Panc1 (cell line): Measurements from ENCODE around the gene ETF1. TPM values are rescaled to one million over a fixed set of nuclear protein-coding genes. Genes with fewer than 3 reads are reported as not detected.

Experiments used
- ATAC-seq: fragments of 200-7000 bp; cut with Tn5 transposase; 2 replicates; pipeline ENCODE4 v1.9.1; 2020; ENCODE audit warnings: mild to moderate bottlenecking, moderate library complexity
- BruUV-seq: library from RNA; stranded (reverse); fragments of 400-500 nt; replicated peaks from 2 replicates; lab custom pipeline; 2021; lab: Mats Ljungman, UMichigan
- CTCF ChIA-PET: fragments of 300-600 bp; sonication (Branson Sonifier 250); formaldehyde crosslinking; loops from one replicate; lab custom pipeline; 2022; ENCODE audit warnings: antibody characterized with exemption; lab: Charles Lee
- POLR2A ChIA-PET: fragments of 300-600 bp; sonication (Branson Sonifier 250); formaldehyde crosslinking; loops from one replicate; lab custom pipeline; 2022; ENCODE audit warnings: antibody characterized with exemption; lab: Charles Lee
- DNase-seq: peaks from one replicate; pipeline ENCODE4 v3.0.0-alpha.2; 2010; ENCODE audit warnings: low read depth, low spot score
- H3K27ac ChIP-seq: 2 replicates; pipeline ENCODE4 v1.5.1; 2011; ENCODE audit warnings: mild to moderate bottlenecking, low read length, inconsistent platforms
- H3K27me3 ChIP-seq: fragments of 200-500 bp; sonication (Bioruptor generic); 2 replicates; pipeline ENCODE4 v1.6.0; 2014; ENCODE audit warnings: low read length, inconsistent platforms; ENCODE audit not compliant: control insufficient read depth, insufficient read depth
- H3K36me3 ChIP-seq: fragments of 200-500 bp; sonication (Bioruptor generic); 2 replicates; pipeline ENCODE4 v1.5.1; 2014; ENCODE audit warnings: inconsistent platforms, mild to moderate bottlenecking, low read length, moderate library complexity; ENCODE audit not compliant: control insufficient read depth, insufficient read depth
- H3K4me1 ChIP-seq: 2 replicates; pipeline ENCODE4 v1.5.1; 2011; ENCODE audit warnings: inconsistent platforms, mild to moderate bottlenecking, low read length, moderate library complexity; ENCODE audit not compliant: control insufficient read depth, insufficient read depth
- H3K4me3 ChIP-seq, 2 experiments: 2 replicates each; pipeline ENCODE4 v1.5.1; 2011 to 2012; ENCODE audit warnings: low read depth in 2 of 2, low read length in 2 of 2, mild to moderate bottlenecking in 2 of 2, inconsistent platforms in 1 of 2, moderate library complexity in 1 of 2
- H3K9me3 ChIP-seq: fragments of 200-500 bp; sonication (Bioruptor generic); 2 replicates; pipeline ENCODE4 v1.5.1; 2014; ENCODE audit warnings: low read depth, mild to moderate bottlenecking, inconsistent platforms, low read length, moderate library complexity; ENCODE audit not compliant: control insufficient read depth, insufficient read depth
- CTCF ChIP-seq: fragments of 450-650 bp; IDR thresholded peaks from 2 replicates; pipeline ENCODE4 v1.5.1; 2017; ENCODE audit warnings: mild to moderate bottlenecking
- POLR2AphosphoS5 ChIP-seq: IDR thresholded peaks from 2 replicates; pipeline ENCODE4 v1.6.1; 2012; ENCODE audit warnings: mild to moderate bottlenecking, low read depth, low read length, moderate library complexity
- REST ChIP-seq, 2 experiments: IDR thresholded peaks; 2 replicates each; pipeline ENCODE4 v1.6.1; 2011 to 2012; ENCODE audit warnings: low read depth in 2 of 2, control low read depth in 1 of 2, low read length in 1 of 2, mild to moderate bottlenecking in 1 of 2, moderate library complexity in 1 of 2; ENCODE audit not compliant: insufficient read depth in 1 of 2
- SIN3A ChIP-seq: IDR thresholded peaks from 2 replicates; pipeline ENCODE4 v1.6.1; 2012; ENCODE audit warnings: low read depth, mild to moderate bottlenecking, low read length, moderate library complexity, borderline replicate concordance; ENCODE audit not compliant: insufficient read depth
- TCF7L2 ChIP-seq: IDR thresholded peaks from 2 replicates; pipeline ENCODE4 v1.6.1; 2011; ENCODE audit warnings: mild to moderate bottlenecking, low read depth, low read length, inconsistent platforms
- in situ Hi-C: cut with HindIII; loops from 2 replicates; pipeline ENCODE4 v1.10.0; 2016; ENCODE audit warnings: low sequenced_read_pairs, low pct_unique_long_range_greater_than_20kb
- intact Hi-C: fragments of 100-400 bp; cut with micrococcal nuclease; formaldehyde crosslinking; loops from one replicate; pipeline ENCODE4 v1.10.0; 2022; ENCODE audit not compliant: unreplicated experiment
- total RNA-seq: library from RNA; stranded (reverse); gene quantifications from one replicate; pipeline ENCODE4 v1.2.1, GENCODE V29; 2021; ENCODE audit not compliant: unreplicated experiment

ETF1 gene
- total RNA-seq, 1 experiment from 2014 or later = 168 TPM

DNA sequence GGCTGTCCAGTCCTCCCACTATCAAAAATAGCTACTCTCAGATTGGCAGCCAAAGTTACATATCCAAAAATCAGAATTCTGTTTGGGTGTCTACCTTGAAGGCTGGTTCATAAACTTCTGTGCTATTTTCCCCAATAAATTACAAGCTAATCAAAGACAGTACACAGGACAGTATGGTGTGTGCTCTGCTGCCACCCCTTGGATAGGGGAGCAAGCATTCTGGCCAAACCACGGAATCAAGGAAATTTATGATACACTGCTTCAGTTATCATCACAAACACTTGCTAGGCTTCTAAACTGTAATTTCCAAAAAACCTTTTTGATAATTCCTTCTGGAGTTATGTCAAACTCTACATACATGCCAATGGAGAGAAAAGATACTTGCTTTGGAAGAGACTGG lies 15.9 kb downstream of the ETF1 start:
- ATAC-seq = no peak
- no peaks in the 10 kb centered on the region for H3K9me3 ChIP-seq
- CTCF ChIA-PET = no interaction called here
- POLR2A ChIA-PET = no interaction called here
- intact Hi-C loops (no loop called here), in situ Hi-C loops (no loop called here)
- no peak overlapping the region for H3K4me3 ChIP-seq
- H3K27ac ChIP-seq = no peak overlapping the region
- H3K4me1 ChIP-seq = peaks cover 12% of the 10 kb centered on the region; the same call in 1 of the 2 replicates
- no peaks in the 10 kb centered on the region; the same call in 1 of the 2 replicates for H3K36me3 ChIP-seq
- TF ChIP-seq POLR2AphosphoS5 = no peak
- no peak for TF ChIP-seq REST (IDR thresholded peaks at IDR 0.05; ENCODE audit: insufficient read depth in 1 of 2, low read depth in 2 of 2, low read length in 1 of 2)
- no peak for TF ChIP-seq TCF7L2
- no peak for TF ChIP-seq CTCF
- no peak for DNase-seq
- H3K27me3 ChIP-seq = no peaks in the 10 kb centered on the region
- no TSS peak for BruUV-seq

DNA sequence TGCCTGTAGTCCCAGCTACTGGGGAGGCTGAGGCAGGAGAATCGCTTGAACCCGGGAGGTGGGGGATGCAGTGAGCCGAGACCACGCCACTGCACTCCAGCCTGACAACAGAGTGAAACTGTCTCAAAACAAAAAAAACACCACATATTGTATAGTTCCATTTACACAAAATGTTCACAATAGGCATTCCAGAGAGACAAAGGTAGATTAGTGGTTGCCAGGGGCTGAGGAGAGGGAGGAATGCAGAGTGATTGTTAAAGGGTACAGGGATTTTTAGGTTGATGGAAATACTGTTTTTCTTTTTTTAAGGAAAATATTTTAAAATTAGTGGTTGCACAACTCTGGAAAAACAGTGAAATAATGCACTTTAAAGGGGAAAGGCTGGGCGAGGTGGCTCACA lies 19.6 kb downstream of the ETF1 start:
- POLR2A ChIA-PET = interaction anchor here (0.8 kb wide), 1 partner anchor 20 kb away, joined by 4 read pairs; the partner anchor contains the start of gene ETF1
- no TSS peak for BruUV-seq
- CTCF ChIA-PET = interaction anchor here (0.7 to 0.9 kb wide), 2 partner anchors 15 to 637 kb away, joined by 4 to 6 read pairs; no protein-coding TSS in a partner anchor
- no peak overlapping the region for H3K27ac ChIP-seq
- intact Hi-C loops (no loop called here), in situ Hi-C loops (no loop called here)
- no peaks in the 10 kb centered on the region for H3K9me3 ChIP-seq
- no peaks in the 10 kb centered on the region; the same call in 1 of the 2 replicates for H3K36me3 ChIP-seq
- TF ChIP-seq TCF7L2 (no peak), SIN3A (no peak), CTCF (no peak), REST (IDR thresholded peaks at IDR 0.05; ENCODE audit: insufficient read depth in 1 of 2, low read depth in 2 of 2, low read length in 1 of 2) (no peak), POLR2AphosphoS5 (no peak)
- no peak overlapping the region for H3K4me3 ChIP-seq
- no peak for DNase-seq
- ATAC-seq = no peak
- 0 out of 2 replicates have a peak, but pooled peaks cover 5% of the 10 kb centered on the region for H3K4me1 ChIP-seq
- no peaks in the 10 kb centered on the region for H3K27me3 ChIP-seq
